ENCODE results near the gene ZFYVE19.

ZFYVE19 gene

DNA sequence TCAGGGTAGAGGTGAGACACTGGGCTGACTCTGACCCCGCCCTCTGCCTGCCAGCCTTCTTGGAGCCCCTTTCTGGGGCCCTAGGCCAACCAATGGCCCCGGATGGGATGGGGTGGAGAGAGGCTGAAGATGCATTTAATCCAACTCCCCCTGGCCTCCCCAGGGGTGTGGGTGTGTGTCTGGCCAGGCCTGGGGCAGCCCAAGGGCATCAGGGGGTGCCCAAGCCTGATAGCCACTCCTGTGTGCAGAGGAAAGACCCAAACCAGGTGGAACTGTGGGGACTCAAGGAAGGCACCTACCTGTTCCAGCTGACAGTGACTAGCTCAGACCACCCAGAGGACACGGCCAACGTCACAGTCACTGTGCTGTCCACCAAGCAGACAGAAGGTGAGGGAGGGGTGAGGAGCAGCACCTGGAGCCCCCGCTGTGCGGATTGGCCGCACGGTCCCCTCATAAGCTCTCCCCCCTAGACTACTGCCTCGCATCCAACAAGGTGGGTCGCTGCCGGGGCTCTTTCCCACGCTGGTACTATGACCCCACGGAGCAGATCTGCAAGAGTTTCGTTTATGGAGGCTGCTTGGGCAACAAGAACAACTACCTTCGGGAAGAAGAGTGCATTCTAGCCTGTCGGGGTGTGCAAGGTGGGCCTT lies 46.5 kb downstream of the ZFYVE19 start:
- no peaks in the 10 kb centered on the region for H3K9me3 ChIP-seq (ENCODE audit: insufficient read depth, low read depth, low read length)
- H3K79me2 ChIP-seq (ENCODE audit: insufficient read depth, low read length), result no peaks in the 10 kb centered on the region
- no peak overlapping the region for H2AFZ ChIP-seq (ENCODE audit: low read length)
- TF ChIP-seq EZH2phosphoT487 (IDR thresholded peaks at IDR 0.05; ENCODE audit: borderline replicate concordance), result no peak
- TF ChIP-seq, protein P1, sequence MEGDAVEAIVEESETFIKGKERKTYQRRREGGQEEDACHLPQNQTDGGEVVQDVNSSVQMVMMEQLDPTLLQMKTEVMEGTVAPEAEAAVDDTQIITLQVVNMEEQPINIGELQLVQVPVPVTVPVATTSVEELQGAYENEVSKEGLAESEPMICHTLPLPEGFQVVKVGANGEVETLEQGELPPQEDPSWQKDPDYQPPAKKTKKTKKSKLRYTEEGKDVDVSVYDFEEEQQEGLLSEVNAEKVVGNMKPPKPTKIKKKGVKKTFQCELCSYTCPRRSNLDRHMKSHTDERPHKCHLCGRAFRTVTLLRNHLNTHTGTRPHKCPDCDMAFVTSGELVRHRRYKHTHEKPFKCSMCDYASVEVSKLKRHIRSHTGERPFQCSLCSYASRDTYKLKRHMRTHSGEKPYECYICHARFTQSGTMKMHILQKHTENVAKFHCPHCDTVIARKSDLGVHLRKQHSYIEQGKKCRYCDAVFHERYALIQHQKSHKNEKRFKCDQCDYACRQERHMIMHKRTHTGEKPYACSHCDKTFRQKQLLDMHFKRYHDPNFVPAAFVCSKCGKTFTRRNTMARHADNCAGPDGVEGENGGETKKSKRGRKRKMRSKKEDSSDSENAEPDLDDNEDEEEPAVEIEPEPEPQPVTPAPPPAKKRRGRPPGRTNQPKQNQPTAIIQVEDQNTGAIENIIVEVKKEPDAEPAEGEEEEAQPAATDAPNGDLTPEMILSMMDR (conservative IDR thresholded peaks at IDR 0.05; ENCODE audit: low read length), result no peak
- no peaks in the 10 kb centered on the region for H3K4me1 ChIP-seq (ENCODE audit: insufficient read depth, low read length, poor library complexity, severe bottlenecking)
- no peaks in the 10 kb centered on the region for H3K36me3 ChIP-seq (ENCODE audit: insufficient read depth, low read length)
- H3K27me3 ChIP-seq (ENCODE audit: insufficient read depth, low read length, poor library complexity, severe bottlenecking), result no peaks in the 10 kb centered on the region
- no peaks in the 10 kb centered on the region for H4K20me1 ChIP-seq (ENCODE audit: insufficient read depth, low read length, poor library complexity, severe bottlenecking)
- no peak overlapping the region for H3K9ac ChIP-seq (ENCODE audit: low read depth, low read length, poor library complexity, severe bottlenecking)
- H3K4me2 ChIP-seq (ENCODE audit: low read depth, low read length, poor library complexity, severe bottlenecking), result no peak overlapping the region
- H3K4me3 ChIP-seq (ENCODE audit: low read length, poor library complexity, severe bottlenecking), result no peak overlapping the region
- no peaks in the 10 kb centered on the region for H3K9me2 ChIP-seq (replicated peaks; ENCODE audit: low read depth, low read length)
- H3F3A ChIP-seq (ENCODE audit: low read depth), result no peaks in the 10 kb centered on the region

DNA sequence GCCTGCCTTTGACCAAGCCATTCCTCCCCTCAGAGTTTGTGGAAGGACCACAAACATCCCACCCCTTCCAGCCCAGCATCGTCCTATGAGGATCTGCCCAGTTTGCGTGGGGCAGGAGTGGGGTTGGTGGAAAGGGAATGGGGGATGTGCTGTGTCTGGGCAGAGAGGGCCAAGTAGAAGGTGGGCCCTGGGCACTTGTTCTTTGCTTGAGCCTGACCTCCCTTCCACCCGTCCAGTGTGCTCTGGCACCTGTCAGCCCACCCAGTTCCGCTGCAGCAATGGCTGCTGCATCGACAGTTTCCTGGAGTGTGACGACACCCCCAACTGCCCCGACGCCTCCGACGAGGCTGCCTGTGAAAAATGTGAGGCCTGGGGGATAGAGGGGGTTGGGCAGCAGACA lies 47.3 kb downstream of the ZFYVE19 start:
- Histone ChIP-seq H4K20me1 (ENCODE audit: insufficient read depth, low read length, poor library complexity, severe bottlenecking) (no peaks in the 10 kb centered on the region), H3K27me3 (ENCODE audit: insufficient read depth, low read length, poor library complexity, severe bottlenecking) (no peaks in the 10 kb centered on the region), H3K4me3 (ENCODE audit: low read length, poor library complexity, severe bottlenecking) (no peak overlapping the region), H3K9ac (ENCODE audit: low read depth, low read length, poor library complexity, severe bottlenecking) (no peak overlapping the region), H3K79me2 (ENCODE audit: insufficient read depth, low read length) (no peaks in the 10 kb centered on the region), H2AFZ (ENCODE audit: low read length) (no peak overlapping the region), H3F3A (ENCODE audit: low read depth) (no peaks in the 10 kb centered on the region), H3K36me3 (ENCODE audit: insufficient read depth, low read length) (no peaks in the 10 kb centered on the region), H3K9me2 (replicated peaks; ENCODE audit: low read depth, low read length) (no peaks in the 10 kb centered on the region), H3K4me2 (ENCODE audit: low read depth, low read length, poor library complexity, severe bottlenecking) (no peak overlapping the region), H3K4me1 (ENCODE audit: insufficient read depth, low read length, poor library complexity, severe bottlenecking) (no peaks in the 10 kb centered on the region), H3K9me3 (ENCODE audit: insufficient read depth, low read depth, low read length) (no peaks in the 10 kb centered on the region)
- TF ChIP-seq, protein P1 (conservative IDR thresholded peaks at IDR 0.05; ENCODE audit: low read length), result no peak
- TF ChIP-seq EZH2phosphoT487 (IDR thresholded peaks at IDR 0.05; ENCODE audit: borderline replicate concordance), result no peak

DNA sequence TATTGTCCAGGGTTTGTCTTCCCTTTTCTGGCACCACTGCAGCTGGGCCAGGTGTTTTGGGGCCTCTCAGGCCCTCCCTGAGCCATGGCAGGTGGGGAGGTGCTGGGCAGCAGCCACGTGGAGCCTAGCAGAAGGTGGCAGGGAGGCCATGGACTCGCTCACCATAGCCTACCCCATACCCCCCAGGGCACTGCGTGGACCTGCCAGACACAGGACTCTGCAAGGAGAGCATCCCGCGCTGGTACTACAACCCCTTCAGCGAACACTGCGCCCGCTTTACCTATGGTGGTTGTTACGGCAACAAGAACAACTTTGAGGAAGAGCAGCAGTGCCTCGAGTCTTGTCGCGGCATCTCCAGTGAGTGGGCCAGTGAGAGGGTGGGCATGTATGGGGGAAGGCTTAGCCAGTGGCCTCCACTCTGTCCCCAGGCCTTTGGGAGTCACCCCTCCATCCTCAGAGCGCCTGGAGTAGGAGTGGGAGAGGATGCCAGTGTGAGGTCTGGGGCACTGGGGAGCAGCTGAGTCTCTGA lies 48.9 kb downstream of the ZFYVE19 start:
- H3K79me2 ChIP-seq (ENCODE audit: insufficient read depth, low read length), result no peaks in the 10 kb centered on the region
- no peak overlapping the region for H3K9ac ChIP-seq (ENCODE audit: low read depth, low read length, poor library complexity, severe bottlenecking)
- no peaks in the 10 kb centered on the region for H4K20me1 ChIP-seq (ENCODE audit: insufficient read depth, low read length, poor library complexity, severe bottlenecking)
- TF ChIP-seq, protein P1 (conservative IDR thresholded peaks at IDR 0.05; ENCODE audit: low read length), result no peak
- TF ChIP-seq EZH2phosphoT487 (IDR thresholded peaks at IDR 0.05; ENCODE audit: borderline replicate concordance), result no peak
- H3F3A ChIP-seq (ENCODE audit: low read depth), result no peaks in the 10 kb centered on the region
- no peak overlapping the region for H3K4me3 ChIP-seq (ENCODE audit: low read length, poor library complexity, severe bottlenecking)
- no peak overlapping the region for H3K4me2 ChIP-seq (ENCODE audit: low read depth, low read length, poor library complexity, severe bottlenecking)
- H3K4me1 ChIP-seq (ENCODE audit: insufficient read depth, low read length, poor library complexity, severe bottlenecking), result no peaks in the 10 kb centered on the region
- H3K9me3 ChIP-seq (ENCODE audit: insufficient read depth, low read depth, low read length), result no peaks in the 10 kb centered on the region
- no peaks in the 10 kb centered on the region for H3K27me3 ChIP-seq (ENCODE audit: insufficient read depth, low read length, poor library complexity, severe bottlenecking)
- H3K9me2 ChIP-seq (replicated peaks; ENCODE audit: low read depth, low read length), result no peaks in the 10 kb centered on the region
- no peak overlapping the region for H2AFZ ChIP-seq (ENCODE audit: low read length)
- no peaks in the 10 kb centered on the region for H3K36me3 ChIP-seq (ENCODE audit: insufficient read depth, low read length)

Data from Loucy (cell line).